Stimulated activated CD8-positive, alpha-beta memory T cell treated with anti-CD3 and anti-CD28 coated beads, Interleukin-15, amount 100 ng/mL, for 24 hours (primary cell): ENCODE results near the gene SDC4.
"Not testable (repeated sequence)": the region's sequence is repeated elsewhere in the genome, so short reads cannot be mapped to it uniquely, and the experiment has no call there.

Experiments
- DNase-seq: peaks from one replicate; pipeline ENCODE4 v3.0.0-alpha.2; 2020; ENCODE audit warnings: low read depth

Gene SDC4

DNA sequence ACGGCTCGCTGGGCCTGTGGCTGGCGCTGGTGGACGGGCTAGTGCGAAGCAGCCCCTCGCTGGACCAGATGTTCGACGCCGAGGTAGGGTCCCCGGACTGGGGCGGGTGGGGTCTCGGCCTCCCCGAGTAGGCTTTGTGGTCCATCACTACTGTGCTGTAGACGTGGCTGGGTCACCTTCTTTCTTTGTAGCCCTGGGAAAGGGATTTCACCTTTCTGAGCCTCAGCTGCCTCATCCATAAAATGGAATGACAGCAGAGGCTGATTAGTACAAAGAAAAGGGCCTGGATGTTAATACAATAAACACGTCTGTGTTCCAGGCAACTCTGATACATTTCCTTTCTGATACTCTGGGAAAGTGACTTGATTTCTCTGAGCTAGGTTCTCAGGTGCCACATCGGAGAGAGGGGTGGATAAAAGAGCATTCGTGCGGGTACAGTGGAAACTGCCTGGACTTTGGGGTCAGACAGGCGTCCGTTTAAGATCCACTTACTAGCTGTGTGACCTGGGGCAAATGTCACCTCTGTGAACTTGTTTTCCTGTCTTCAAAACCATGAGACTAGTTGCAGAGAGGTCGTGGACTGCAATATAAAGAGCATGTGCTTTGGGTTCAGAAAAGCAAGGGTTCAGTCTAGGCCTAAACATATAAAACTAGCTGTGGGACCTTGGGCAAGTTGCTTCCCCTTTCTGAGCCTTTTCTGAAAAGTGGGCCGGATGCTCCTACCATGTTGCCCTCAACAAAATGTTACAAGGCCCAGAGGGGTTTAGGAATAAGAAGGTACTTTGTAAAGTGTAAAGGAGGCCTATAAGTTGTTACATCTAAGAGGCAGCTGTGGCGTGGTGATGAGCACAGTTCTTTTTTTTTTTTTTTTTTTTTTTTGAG, 15.6 kb upstream of the SDC4 start:
- DNase-seq, result no peak

DNA sequence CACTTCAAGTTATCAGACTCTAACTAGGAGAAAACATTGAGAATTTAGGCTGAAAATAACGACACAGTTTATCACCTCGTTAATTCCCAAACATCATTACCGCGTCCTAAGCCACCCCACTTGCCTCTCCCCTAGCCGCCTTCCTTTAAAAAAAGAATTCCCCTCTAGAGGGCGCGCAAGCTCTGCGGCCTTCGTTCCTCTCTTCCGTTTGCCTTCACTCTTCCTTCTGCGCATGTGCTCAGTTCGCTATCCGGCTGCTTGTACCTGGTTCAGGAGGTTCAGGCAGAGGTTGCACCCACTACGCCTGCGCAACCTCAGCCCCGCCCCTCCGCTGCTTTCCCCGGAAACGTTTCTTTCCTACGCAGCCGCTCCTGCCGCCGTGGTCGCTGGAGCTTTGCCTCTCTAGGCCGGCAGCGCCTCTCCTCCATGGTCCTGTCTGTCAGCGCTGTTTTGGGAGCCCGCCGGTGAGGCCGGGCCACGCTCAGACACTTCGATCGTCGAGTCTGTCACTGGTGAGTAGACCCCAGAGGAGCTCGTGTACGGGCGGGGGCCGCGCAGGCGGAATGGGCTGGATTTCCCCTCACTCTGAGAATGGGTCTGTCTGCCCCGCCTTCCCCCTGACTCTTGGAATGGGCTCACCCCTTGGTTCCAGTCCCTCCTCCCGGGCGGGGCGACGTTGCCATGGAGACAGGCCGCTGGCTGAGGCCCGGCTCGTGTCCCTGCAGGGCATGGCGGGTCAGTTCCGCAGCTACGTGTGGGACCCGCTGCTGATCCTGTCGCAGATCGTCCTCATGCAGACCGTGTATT, 14.8 kb upstream of the SDC4 start, which contains the start of gene SYS1:
TSS of gene SYS1 (plus strand) at position 353 of the 807 bp plus-strand sequence. CDS start at position 729, 376 bp downstream.
- peak; percentile 94 for DNase-seq

DNA sequence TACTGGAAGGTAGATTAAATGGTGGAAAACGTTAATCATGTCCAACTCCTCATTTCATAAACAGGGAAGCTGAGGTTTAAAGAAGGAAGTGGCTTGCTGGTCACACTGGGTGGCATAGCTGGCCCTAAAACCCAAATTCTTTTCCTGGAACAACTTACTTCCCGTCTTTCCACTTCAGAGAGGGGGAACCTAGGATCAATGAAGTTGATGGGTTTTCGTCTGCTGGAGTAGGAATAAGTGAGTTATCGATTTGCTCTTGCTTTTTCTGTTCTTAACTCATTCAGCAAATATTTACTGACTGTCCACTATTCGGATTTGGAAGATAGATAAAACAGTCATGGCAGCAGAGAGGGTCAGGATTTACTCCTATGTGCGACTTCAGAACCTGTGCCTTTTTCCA, 13.6 kb upstream of the SDC4 start:
- DNase-seq, result no peak

DNA sequence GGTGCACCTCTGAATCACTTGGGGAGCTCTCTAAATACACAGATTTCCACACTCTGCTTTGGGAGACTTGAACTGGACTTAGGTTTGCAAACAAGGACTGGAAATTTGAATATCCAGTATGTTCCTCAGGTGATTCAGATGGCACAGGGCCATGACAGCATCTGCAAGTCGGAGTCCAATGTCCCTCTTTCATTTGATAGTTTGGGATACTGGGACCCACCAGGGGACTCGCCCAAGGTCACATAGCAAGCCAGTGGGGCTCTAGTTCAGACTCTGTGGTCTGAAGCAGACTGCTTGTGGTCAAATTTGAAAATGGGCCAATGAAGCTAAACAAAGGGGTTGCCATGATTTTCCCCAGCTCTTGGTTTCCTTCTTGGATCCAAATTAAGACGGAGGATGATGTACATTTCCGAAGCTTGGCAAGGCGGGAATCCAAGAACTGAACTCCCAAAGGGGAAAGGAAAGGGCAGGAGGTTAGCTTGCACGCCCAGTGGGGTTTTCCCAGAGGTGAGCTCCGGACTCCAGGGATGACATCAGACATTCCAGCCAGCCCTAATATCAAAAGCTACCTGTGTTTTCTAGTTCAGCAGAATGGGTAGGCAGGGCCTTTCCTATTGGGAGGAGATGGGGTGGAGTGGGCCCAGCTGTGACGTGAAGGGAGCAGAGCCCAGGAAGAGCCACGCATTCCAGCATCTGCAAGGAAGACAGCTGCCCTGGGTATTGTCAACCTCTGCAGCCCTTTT, 11.4 kb upstream of the SDC4 start:
- DNase-seq, result no peak

DNA sequence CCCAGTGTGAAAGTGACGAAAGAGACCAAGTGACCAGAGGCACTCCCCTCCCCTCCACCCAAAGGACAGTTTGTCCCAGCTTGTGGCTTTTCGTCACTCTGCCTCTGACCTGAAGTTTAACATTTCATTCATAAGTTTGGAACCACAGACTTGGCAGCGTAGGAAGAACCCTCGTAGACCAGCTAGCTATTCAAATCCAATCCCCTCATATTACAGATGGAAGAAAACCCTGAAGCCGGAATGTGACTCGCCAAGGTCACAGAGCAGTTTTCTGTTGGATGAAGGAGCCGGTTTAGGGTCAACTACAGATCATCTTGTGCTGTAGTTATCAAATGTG, 10.8 kb upstream of the SDC4 start:
- no peak for DNase-seq

DNA sequence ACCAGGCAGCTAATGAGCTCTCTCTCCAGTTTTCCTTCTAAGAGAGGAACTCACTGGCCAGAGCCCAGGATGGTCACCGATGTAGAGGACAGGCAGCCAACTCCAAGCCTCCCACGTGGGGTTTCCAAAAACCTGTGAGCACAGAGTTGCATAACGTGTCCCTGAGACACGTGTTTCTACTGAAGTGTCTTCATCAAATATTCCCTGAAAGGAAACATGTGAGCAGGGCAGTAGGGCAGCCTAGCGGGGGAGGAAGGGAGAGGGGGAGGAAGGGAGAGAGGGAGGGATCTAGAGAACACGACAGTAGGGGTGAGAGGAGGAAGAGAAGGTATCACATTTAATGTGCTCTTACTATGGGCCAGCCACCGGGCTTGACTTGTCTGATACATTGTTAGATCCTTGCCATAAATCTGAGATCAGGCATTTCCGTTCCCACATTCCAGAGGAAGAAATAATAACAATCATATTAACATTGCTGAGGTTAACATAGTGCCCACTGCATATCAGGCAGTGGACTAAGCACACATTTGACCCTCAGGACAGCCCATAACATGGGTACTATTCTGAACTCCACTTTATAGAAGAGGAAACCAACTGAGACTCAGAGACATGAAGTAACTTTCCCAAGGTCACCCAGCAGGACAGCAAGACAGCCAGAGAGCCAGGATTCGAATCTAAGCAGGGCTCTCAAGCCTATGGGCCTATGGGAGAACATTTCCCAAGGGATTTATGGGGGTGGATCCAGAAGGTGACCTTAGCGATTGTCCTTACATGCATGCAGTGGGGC, 10.3 kb upstream of the SDC4 start:
- DNase-seq, result no peak

DNA sequence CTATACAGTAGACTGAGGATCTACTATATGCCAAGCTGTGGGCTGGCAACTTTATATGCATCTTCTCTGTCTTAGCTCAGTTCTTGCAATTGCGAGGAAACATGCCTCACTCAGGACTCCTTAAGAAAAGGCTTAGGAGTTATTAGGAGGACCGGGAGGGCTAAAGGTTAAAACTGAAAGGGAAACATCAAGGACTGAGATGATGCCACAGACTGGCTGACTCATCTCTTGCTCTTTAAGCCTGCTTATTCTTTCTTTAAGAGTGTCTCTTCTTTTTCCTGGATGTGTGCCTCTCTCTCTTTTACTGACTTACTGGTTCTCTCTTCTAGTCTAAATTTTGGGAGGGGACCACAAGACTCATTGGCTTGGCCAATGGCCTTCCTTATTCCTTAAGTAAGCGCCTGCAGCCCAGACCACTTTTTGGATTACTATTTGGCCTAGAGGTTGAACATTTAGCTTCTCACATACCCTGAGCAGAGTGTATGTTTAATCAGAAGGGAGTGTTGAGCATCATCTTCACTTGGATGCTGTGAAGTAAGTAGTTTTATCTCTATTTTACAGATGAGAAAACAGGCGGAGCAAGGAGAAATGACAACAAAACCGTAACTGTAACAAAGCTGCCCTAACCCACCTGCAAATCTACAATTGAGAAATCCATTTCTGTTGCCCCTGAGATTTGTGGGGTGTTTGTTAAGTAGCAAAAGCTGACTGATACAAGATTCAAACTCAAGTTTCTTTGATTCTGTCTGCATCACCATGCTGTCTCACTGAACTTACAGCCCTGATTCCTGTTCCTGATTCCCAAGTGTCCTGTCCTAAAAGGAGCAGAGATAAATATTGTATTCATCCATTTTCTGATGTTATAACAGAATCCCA, 7.2 kb upstream of the SDC4 start:
- no peak for DNase-seq

DNA sequence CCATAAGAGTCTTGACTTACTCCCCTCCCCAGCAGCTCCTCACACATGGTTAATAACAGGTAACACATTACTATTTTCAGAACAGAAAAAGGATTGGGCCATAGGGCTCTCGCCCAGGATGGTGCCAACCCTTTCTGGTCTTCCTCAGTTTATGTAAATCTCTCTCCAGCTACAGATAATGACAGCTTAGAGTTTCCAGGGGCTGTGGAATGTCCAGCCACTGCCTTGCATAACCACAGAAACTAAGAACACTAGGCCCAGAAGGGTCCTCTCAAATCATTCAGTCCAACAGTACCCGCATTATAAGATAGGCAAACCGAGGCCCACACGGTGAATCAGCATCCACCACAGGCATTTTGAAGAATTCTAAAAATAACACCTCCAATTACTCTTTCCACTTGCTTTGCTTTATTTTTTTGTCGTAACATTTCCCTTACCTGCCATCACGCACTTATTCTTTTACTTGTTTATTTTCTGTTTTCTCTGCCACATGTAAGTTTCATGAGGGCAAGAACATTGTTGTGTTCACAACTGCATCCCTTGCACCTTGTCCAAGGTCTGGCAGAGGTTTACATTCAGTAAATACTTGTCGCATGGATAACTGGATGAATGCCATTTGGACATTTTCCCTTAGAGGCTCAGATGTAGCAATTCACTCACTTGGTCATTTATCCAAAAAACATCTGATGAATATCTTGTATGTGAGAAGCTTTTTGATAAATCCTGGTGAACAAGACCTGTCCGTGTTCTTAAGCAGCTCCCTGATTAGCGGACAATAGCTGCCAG, 6.4 kb upstream of the SDC4 start:
- DNase-seq, result no peak

DNA sequence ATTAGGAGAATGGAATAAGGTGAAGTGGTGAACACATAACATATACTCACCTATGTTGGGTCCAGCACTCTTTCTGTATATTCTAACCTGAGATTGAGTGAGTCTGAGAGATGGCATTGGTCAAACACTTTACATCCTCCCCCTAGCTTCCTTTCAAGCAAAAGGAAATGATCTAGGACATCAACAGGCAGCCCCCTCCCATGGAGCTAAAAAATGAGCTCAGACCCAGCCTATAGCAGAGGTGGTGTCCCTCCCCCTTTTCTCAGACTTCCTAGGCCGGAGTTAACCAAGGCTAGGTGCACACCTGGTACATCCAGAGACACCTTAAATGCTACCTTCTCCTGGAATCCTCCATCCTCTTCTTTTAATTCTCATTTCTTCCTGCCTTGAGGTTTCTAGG, 5.5 kb upstream of the SDC4 start:
- no peak for DNase-seq

DNA sequence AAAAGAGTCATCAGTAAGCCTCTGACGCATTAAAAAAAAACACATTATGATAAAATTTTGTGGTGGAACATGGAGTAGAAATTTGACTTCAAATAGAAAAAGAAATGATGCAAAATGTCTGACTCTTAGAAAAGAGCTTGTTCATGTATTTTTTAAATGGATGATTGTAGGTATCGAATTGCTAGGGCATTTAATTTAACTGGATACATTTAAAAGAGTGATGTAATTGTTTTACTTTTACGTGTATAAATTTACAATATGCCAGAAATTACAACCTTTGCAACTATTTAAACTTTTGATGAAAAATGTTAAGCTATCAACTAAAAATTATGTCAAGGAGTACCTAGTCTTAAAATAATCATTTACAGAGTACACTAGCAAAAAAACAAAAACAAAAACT, 4.5 kb upstream of the SDC4 start:
- DNase-seq, result no peak

DNA sequence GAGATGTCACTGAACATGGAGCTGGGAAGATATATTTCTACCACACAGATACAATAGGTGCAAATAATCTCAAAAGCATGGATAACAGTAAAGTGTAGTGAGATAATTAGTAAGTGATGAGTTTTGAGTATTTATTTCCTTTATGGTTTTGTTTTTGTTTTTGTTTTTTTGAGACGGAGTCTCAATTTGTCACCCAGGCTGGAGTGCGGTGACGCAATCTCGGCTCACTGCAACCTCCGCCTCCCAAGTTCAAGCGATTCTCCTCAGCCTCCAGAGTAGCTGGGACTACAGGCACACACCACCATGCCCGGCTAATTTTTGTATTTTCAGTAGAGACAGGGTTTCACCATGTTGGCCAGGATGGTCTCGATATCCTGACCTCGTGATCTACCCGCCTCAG, 2.6 kb upstream of the SDC4 start:
- not testable (repeated sequence) for DNase-seq

DNA sequence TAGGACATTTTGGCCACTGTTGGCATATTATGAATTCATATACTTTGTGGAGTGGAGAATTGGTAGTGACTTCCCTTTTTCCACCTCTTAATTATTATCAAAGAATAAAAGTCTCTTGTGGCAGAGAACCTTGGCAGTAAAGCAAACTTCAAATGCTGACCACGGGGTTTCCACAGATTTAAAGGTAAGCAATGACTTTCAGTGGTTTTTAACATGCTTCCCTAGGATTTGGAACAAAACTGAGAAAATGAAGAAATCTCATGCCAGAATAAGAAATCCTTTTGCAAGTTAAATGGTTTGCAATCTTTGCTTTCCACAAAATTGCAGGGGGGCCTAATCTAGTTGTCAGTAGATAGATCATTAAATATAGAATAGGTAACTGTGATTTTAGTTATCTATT, 2.0 kb upstream of the SDC4 start:
- no peak for DNase-seq

DNA sequence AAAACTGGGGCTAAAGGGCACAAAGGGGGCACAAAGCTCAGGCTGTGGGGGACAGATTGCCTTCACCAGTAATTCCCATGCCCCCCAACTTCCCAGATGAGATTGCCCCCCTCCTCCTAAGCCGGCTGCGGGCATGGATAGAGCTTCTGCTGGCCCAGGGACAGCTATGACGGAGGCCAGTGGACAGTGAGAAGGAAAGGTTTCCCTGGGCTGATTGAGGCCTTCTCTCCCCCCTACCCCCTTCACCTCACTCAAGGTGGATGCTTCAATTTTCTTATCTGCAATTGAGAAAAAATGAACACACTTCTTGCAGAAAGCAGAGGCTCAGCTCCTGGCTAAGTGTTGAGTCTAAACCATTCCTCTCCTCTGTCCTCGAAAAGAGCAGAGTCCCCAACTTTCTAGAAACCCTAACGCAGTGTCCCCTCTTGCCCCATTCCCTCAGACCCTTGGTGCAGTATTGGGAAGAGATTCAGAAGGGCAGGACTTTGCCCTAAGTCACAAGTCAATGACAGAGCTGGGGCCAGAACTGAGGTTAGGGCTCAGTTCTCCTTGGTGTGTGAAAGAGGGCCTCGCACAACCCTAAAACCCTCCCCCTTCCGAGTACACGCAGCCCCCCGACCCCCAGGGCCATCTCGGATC, 808 bp downstream of the SDC4 start:
- DNase-seq, result no peak

DNA sequence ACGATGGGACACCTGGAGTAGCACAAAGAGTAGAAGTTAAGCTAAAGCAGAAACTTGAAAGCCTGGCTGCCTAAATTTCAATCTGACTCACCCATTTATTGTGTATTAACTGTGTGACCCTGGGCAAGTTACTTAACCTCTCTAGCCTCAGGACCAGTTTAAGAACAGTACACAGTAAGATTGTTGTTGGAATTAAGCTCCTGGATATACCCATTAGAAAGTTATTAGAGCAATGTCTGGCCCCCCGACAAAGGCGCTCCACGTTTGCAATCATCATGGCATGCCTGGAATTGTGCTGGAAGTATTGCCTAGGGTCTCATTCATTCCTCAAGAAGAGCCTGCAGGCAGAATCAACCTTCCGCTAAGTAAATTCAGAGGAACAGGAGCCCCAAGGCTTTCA, 1.4 kb downstream of the SDC4 start:
- no peak for DNase-seq

DNA sequence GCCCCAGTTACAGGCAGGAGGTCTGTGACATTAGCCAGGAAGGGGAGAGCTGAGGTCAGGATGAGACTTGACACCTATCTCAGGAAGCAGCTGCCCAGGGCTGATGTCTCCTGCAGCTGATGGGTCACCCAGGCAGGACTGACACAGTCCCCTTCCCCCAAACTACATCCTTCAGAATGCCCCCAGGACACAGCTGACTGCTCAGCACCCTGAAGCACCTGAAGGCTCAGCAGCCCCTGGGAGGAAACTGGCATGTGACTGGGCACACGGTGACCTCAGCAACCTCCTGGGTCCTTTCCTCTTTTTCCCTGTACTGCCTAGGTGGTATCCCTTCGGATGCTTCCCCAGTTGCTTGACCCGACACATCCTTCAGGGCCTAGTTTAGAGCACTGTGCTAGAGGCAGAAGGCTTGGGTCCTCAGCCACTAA, 1.9 kb downstream of the SDC4 start:
- no peak for DNase-seq

DNA sequence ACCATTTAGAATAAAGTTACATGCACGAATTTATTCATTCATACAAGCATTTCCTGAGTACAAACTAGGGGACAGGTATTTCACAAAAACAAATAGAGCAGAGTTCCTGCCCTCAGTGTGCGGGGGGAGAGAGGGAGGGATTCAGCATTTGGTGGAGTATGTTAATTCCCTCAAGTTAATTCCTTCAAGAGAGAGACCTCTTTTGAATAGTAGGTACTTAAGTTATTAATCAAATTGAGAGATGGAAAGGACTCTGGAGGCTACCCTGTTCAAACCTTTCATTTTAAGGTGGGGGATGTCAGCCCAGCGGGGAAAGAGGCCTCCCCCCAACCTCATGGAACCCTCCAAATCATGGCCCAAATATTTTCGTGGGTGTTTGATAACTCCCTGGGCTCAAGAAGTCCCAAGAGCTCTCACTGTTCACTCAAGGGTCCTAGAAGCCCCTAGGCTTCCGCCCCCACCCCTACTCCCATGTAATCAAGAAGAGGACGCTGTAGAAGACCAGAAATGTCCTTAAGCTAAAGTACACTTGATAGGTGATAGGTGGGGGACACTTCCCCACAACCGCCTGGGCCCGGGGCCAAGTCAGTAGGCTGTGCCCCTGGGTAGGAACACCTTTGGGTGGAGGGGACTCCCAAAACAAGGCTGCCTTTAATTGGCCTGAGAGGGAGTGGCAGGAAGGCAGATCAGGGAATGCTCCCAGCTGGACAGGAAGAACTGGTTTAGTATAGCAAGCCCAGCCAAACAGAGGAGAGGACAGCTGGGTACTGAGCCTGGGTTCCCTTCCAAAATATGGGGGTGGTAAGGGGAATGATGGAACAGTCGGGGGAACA, 2.9 kb downstream of the SDC4 start:
- no peak for DNase-seq

DNA sequence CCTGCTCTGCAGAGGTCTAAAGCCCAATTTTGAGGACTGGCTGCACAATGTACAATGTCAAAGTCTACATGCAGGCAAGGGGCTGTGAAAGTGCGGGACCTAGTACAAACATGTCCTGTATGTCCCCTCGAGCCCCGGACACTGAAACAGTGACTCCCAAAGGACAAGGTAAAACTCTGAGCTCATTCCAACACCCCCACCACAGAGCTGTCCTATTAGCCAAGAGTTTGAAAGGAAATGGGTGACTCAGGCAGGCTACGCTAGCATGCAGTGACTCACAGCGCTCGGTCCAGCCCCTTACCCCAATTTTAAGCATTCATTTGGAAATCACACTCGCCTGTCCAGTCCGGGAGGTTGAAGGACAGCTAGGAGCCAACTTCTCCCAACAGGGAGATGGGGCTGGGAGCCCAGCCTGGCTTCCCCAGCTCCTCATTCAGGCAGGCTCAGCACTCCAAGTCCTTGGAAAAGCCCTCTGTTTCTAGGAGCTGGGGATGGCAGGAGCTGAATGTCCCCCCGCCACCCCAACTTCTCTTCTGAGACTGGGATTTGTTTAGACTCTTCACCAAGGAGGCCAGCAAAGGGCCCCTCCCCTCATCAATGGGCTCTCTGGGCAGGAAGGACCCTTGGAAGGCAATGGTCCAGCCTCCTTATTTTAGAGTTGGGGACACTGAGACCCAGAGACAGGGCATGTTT, 3.9 kb downstream of the SDC4 start:
- DNase-seq, result no peak
